Epidermal melanocyte (primary cell): ENCODE measurements around the gene DYSF.

ENCODE experiments used
- DNase-seq: peaks from one replicate; pipeline ENCODE4 v3.0.0; 2011; ENCODE audit warnings: low spot score; ENCODE audit not compliant: insufficient read length

DYSF gene

DNA sequence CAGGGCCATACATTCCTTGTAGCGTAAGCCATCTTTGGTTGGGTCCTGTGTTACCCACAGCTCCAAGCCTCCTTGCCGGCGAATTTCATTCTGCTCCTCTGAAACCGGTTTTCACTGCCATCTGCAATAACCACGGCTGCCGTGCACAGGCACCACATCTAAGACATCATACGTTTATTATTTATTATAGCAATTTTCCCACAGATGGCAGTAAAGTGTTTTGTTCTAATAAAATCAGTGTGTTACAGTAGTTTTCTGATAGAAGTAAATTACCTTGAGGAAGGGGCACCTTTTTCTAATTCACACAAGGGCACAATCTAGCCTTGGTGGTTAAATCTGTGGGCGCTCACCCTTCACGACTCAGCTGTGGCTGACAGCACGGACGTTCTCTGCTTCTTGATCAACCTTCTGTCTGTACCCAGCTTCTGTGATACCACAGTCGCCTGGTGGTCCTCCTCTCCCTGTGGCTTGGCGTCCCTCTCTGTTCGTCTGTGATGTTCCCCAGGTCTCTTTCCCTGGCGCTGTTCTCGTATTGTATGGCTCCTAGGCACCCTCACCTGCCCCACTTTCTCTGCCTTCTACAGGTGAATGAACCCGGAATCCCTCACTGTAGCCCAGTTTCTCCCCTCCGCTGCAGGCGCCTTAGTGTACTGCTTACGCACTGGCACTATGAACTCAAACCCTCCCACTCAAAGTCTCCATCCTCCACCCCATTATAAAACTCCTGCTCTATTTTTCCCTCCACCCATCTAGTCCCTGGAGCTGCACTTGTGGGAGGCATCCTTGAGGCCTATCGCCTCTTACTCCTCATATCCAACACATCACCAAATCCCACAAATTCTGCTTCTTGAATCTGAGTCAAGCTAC is 236.8 kb downstream of the DYSF start:
- no peak for DNase-seq

DNA sequence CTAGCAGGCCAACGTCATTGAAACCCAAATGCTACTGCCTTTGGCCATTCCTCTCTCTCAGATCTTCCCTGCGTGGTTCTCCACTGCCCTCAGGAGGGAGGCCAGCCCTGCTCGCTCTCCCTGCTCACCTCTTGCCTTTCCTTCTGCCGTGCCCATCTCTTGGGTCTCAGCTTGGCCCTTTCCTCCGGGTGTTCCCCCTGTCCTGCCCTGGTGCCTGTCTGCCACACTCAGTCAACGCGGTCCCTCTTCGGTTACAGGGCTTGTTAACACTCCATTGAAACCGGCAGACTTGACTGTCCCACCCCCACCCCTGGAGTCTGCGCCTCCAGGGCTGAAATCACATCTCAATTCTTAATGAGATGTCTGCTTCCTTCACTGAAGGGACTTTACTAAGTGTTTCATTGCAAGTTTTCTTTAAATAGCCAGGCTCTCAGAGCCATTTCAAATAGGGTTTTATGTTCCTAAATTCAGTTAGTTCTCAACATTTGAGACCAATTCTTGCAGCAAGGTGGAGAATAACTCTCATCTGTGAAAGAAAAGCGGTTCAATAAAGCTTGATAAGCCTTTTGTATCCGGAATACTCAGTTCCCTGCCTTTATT is 237.6 kb downstream of the DYSF start:
- DNase-seq, result no peak

DNA sequence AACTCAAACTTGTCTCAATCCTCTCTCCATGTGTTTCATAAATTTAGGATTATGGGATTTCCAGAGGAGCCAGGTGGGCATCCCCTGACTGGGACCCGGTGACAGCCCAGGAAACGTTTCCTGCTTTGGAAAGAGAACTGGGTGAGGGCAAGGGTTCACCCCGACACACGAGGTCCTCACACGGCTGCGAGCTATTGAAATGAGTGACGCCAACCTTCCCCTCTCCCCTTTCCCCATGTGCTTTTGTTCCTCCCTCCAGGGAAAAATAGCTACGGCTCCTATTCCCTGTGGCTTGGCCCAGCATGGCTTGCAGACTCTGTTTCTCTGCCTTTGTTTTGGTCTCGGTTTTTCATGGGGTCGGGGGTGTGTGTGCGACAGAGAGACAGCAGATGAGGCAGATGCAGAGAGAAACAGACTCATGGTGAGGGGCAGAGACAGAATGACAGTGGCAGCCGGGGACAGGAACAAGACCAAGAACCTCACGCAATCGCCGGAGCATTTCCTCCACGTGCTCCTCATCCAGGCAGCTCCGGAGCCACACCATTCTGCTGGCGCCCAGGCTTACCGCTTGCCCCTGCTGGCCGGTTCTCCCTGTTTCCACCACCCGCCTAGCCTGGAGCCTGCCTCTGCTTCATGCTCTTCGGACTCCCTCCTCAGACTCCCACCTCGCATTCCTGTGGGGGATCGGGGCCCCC is 238.5 kb downstream of the DYSF start:
- DNase-seq, result no peak

DNA sequence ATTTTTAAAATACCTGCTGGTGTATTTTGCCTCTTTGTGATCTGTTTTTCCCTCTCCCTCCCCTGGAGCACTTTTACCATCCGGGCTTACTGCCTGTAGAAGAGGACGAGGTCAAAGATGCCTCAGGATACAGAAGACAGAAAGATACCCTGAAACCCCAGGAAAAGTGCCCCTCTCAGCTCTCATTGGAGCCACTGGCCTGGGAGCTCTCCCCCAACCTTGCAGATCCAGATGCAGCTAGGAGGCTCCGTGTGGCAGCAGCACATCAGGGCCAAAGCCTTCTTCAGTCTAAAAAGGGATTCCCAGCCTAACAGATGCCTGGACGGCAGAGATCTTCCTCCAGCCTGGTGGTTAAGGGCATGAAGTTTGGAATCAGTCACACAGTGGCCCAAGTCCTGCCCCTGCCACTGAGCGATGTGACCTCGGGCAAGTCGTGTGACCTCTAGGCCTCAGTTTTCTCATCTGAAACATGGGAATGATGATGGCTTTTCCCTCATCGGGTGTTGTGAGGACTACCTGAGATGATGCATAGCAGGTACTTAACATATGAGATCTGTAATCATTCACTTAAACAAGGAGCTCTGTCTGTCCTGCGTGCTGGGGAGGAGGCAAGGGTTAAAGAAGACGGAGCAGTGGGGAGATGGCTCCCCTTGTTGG is 239.4 kb downstream of the DYSF start:
- DNase-seq, result no peak

DNA sequence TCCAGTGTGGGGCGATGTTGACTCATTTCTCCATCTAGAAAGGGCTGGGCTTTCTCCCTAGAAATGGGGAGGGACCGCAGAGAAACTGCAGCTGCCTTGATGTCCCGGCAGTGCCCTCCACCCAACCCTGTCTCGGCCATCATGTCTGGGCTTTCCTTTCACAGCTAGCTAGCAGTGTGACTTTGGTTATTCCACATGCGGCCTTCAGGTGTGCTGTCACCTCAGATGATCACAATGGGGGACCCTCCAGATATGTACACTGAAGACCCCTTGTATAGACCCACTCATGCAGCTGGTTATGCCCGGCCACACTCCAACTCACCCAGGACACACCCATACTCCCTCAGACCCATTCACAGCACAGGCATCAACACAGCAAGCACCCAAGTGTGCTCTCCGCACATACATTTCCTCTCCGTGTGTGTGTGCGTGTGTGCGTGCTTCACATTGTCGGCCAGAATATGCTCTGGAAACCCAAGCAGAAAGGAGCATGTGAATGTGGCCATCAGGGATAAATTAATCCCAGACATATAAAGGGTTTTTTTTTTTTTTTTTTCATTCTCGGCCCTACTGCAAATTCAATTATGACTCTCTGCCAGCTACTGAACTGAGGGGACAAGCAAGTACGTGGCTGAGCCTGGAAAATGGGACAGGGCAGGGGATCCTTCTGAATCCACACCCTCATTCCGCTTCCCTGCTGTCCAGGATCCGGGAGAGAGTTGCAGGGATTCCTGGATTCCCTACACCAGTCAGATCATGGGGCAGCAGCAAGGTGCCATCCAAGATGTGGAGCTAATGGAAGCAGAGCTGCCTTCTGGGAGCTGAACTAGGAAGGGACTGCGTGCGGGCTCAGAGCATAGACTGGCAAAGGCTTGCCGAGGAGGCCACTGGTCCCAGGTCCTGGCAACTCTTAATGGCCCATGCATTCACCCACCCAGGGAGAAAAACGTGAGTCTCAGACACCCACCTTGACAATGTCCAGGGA is 240.2 kb downstream of the DYSF start:
- no peak for DNase-seq

DNA sequence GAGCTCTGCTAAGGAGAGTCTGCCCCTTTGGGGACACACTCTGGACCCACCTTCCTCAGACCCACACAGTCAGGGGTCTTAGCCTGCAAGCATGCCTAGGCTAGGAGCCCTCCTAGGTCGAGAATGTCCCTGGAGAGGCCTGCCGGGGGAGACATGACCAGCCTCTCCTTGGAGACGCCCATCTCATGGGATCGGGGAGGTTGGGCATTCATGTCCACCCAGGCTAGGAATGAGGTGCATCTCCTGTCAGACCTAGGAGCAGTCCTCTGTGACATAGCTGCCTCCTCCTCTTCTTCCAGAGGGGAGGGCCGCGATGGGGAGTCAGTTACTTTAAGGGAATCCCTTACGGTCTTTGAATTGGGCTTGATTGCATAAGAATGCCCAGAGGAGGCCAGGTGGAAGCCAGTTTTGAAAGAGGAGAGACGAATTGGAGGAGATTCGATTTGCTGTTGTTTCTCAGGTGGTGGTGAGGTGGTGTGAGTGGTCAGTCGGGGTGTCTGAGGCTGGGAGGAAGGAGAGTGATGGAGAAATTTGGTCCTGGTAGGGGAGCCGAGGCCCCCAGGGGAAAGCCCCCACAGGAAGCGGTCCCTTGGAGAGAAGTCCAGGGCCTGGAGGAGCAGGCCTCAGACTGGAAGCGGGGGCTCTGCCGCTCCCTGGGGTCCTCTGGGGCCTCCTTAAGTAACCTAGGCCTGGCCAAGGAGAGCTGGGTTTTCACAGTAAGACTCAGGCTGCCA is 241.3 kb downstream of the DYSF start:
- no peak for DNase-seq

DNA sequence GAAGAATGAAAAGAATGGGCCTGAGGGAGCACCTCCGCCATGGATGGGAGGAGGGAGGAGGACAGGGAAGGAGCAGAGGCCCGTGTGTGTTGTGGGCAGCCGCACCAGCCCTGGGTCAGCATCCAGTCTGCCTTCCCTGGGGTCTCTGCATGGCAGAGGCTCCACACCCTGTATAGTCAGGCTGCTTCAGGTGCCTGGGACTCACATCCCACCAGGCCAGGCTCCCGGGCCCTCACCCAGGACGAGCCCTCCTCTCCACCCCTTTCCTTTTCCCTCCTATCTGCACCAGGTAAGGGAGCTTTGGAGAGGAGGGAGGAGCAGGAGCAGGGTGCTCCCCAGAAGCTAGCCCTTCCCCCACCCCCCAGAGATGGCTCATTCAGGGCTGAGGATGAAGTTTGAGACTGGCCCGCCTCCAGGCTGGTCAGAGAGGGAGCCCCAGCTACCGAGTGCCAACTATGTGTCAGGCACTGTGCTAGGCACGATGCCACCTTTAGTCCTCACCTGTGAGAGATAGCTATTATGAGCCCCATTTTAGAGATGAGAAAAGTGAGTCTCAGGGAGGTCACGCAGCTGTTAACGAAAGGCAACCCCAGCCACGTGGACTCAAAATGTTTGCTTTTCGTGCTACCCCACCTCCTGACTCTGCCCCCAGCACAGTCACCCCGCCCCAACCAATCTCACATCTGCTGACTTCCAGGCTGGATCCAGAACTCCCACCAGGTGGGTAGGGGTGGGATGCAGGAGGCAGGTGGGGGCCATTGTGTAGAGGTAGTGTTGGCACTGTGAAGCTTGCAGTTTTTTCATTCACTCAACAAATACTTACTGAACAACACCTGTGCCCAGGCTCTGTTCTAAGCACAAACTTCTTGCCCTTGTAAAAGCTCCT is 242.1 kb downstream of the DYSF start:
- no peak for DNase-seq

DNA sequence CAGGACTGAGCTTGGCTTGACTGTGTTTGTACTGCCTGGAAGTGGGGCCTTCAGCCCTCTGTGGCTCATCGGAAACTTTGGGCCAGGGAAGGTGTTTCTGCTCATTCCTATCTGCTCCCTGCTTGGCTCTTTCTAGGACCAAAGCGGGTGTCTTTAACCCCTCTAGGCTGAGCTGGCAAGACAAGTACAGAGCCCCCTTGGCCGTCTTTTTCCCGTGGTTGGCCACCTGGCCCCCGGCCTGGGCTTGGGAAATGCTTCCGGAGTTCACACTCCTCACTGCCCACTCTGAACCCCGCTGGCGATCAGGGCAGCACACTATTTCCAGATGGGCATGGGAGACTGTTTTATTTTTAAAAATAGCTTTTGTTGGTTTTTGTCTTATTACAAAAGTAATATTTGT is 243.0 kb downstream of the DYSF start:
- no peak for DNase-seq

DNA sequence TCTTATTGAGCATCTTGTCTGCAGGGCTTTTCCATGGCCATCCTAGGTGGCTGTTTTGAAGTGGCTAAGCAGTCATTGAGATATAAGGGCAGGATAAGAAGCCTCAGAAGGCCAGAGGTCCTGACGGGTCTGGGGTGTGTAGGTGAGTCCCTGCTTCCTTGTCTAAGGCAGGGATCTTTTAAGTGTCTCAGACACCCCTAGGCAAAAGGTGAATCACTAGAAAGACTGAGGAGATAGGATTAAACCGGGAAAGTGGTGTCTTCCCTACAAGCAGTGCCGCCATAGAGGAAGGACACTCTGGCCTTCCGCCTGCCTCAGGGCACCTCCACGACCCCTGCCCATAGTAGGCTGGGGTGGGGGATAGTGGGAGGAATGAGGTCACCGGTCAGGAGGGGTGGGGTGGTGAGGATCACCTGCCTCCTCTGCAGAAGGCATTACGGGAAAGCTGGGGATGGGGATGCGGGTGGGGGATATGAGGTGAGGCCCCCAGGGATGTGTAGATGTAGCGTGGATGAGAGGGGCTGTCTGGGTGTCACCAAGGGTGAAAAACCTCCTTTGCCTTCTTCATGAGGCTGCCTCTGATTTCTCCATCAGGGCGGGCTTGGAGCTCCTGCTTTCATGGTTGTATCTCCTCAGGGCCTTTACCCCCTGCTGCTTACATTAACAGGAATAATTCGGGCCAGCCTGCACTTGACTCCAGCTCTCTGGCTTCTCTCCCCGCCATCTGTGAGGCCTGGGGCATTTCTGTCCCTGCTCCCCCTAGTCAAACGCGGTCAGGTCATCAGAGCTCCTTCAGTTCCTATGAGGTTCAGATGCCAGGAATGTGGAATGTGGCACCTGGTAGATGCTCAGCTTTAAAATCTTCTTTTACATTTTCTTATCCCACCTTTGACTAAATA is 244.0 kb downstream of the DYSF start:
- DNase-seq, result no peak

DNA sequence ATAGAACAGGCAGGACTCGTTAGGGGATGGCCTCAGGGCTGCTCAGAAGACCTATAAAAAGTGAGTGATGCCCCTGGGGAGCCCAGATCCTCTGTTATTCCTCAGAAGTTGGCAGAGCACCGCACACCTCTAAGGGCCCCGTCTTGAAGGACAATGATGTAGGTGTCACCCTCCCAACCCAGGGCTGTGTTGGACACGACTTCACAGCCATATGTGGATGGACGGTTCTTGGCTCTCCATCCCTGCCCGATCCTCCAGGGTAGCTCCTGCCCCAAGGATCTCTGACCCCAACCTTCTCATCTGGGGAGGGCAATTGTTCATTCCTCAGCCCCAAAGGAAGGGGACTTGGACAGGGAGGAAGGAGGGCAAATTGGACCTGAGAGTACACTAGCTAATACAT is 246.1 kb downstream of the DYSF start:
- no peak for DNase-seq

DNA sequence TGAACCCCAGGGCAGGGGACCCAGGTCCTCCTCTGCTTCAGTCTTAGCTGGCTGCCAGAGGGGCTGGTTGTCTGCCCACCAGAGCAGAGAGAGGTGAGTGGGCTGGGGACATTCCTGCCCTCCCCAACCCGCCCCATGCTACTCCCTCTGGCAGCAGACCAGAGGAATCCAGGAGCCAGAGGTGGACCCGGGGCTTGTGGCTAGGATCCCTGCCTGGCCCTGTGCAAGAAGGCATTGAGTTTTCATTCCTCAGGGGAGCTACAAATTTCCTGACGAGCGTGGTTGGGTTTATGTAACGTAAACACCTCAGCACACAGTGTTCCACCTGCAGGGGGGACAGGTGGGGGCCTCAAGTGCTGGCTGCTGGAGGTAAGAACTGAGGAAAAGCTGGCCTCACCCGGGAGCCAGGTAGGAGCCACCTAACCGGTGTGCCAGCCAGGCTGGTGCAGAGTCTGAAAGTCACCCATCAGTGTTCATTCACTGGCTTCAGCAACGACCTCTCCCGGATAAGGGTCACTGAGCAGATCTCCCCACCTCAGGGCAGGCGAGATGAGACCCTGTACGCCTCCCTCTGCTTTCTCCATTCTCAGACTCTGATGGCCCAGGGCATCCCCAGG is 246.8 kb downstream of the DYSF start:
- DNase-seq, result no peak

DNA sequence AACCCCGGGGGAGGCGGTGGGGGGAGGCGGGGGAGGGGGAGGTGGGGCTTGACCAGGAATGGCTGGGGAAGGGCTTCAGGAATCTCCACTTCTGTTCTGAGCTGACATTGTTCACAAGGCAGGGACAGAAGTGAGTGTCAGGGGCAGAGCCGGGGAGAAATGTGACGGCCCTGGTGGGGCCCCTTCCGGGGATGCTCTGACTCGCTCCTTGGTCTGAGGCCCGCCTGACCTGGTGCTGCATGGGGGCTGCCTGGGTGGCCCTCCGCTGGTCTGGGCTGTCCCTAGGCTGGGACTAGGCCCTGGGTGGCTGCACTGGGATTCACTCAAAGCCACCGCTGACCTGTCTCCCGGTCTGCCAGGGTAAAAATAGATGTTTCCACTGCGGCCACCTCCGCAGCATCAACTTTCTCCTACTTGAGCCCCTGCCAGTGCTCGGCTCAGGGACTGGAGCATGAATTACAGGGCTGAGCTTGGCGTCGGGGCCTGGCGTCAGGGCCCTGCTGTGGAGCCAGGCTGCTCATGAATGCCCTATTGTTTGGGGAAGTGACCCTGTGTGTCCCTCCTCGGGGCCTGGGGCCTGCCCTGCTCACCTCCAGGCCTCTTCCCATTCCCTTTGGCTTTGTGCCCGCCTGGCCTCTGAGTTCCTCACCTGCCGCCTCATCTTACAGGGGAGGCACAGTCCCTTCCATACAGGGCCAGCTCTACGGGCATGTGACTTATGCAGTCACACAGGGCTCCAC is 247.5 kb downstream of the DYSF start:
- no peak for DNase-seq

DNA sequence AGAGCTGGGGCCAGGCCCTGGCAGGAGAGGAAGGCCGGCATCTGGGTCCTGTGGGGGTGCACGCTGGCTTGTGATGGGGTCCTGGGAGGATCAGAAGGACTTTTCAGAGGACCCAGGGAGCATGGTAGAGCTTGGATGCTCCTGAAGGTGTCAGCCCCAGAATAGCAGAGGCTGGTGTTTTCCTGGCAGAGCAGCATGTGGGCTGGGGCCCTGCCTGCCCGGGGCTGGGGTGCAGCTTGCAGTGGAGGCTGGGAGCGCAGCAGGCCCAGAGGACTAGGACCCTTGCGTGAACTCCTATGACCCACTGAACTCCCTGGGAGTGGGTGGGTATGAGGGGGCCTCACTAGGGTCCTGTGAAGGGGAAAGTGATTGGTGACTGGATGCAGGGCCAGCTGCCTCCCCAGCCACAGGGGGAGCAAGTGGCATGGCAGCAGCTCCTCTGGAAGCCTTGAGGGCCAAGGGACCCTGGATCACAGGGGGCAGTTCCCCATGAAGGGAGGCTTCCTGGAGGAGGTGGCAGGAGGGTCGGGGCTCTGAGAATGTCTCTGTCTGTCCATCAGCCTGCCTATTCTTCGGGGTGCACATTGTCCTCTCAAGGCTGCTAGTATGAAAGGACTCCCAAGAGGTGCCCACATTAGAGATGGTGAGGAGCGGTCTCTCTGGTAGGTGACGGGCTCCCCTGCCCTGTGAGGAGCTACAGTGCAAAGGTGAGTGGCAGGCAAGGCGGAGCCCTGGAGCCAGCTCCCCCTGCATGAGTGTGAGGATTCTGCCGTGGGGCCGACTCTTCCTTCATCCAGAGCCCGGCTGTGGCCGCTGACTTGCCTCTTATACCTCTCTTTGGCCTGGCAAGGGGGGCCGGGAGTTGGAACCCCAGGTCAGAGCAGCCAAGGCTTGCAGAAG is 249.0 kb downstream of the DYSF start:
- no peak for DNase-seq

DNA sequence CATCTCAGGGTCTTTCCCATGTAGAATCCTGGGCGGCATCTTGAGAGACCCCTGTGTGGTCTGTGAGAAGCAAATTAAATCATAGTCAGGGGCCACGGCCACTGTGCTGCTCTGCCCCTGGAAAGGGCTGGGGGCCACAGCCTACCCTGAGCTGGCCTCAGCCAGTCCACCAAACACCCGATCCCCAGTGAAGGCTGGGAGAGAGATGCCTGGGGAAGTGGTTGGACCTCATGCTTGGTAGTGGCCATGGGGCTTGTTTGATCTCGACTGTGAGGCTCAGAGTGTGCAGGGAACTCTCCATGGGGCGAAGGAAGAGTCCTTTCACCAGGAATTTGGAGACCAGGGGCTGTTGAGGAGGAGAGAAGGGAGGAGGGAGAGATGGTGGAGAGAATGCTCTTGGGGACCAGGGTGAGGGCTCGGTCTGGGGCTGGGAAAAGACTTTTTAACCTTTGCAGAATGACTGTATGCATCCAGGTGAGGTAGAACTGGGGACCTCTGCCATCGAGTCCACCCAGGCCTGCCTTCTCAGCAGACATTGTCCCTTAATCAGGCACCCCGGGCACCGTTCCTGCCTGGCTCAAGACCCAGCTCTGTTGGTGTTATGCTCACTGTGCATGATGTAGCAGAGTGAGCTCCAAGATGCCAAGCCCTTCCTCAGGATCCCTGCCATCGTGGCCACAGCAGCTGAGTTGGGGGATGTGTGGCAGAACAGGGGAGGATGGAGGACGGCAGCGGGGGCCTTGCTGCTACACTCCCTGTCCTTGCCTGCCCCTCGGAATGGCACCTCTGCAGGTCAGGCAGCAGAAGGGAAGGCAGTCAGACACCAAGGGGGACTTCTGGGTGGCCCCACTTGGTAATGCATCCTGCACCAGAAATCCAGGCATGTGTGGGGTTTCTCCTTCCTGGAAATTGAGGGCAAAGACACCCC is 249.9 kb downstream of the DYSF start:
- no peak for DNase-seq

DNA sequence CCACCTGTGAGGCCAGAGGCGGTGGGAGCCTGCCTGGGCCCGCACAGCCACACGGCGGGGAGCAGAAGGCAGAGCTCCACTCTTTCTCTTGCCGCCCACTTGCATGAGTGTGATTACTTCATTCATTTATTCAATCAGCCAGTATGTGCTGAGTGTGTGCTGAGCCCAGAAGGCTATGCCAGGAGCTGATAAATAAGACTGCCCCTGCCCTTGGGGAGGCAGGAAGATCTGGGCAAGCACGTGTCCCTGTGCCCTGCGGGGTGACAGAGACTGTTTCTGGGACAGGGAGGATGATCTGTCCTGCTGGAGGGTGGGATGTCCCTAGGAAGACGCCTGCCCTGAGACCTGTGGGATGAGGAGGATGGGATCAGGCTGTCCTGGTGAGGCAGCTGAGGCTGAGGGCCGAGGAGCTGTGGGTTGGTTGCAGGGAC is 250.8 kb downstream of the DYSF start:
- DNase-seq, result no peak
